Measurements from ENCODE around the gene ZNF846. TPM values are rescaled to one million over a fixed set of nuclear protein-coding genes. Genes with fewer than 3 reads are reported as not detected.
A peak's percentile ranks its signal among the peaks of the same experiment; 100 is the strongest.
"Not testable (repeated sequence)": the region's sequence is repeated elsewhere in the genome, so short reads cannot be mapped to it uniquely, and the experiment has no call there.

Gene ZNF846
- total RNA-seq, 1 donor = 4.8 TPM

GRCh38 chr19:9789579-9789978 is 21.0 kb upstream of the ZNF846 start:
- H3K27me3 ChIP-seq (ENCODE audit: insufficient read depth, low read length); H3K4me3 ChIP-seq (ENCODE audit: low read length); H3K9me3 ChIP-seq (ENCODE audit: low read depth, low read length): not testable (repeated sequence)
- peaks cover 25% of the 10 kb centered on the region for H3K4me1 ChIP-seq (ENCODE audit: insufficient read depth, low read length)

GRCh38 chr19:9789066-9789465 is 20.5 kb upstream of the ZNF846 start:
- H3K9me3 ChIP-seq (ENCODE audit: low read depth, low read length) = no peaks in the 10 kb centered on the region
- H3K27me3 ChIP-seq (ENCODE audit: insufficient read depth, low read length) = no peaks in the 10 kb centered on the region
- H3K4me1 ChIP-seq (ENCODE audit: insufficient read depth, low read length) = peaks cover 25% of the 10 kb centered on the region
- H3K4me3 ChIP-seq (ENCODE audit: low read length) = no peak overlapping the region

GRCh38 chr19:9788604-9789003 is 20.1 kb upstream of the ZNF846 start:
- not testable (repeated sequence) for H3K4me3 ChIP-seq (ENCODE audit: low read length); H3K9me3 ChIP-seq (ENCODE audit: low read depth, low read length); H3K27me3 ChIP-seq (ENCODE audit: insufficient read depth, low read length)
- H3K4me1 ChIP-seq (ENCODE audit: insufficient read depth, low read length) = peaks cover 25% of the 10 kb centered on the region

GRCh38 chr19:9786819-9787218 is 18.3 kb upstream of the ZNF846 start:
- H3K4me1 ChIP-seq (ENCODE audit: insufficient read depth, low read length) = peaks cover 25% of the 10 kb centered on the region
- no peak overlapping the region for H3K4me3 ChIP-seq (ENCODE audit: low read length)
- H3K27me3 ChIP-seq (ENCODE audit: insufficient read depth, low read length) = no peaks in the 10 kb centered on the region
- no peaks in the 10 kb centered on the region for H3K9me3 ChIP-seq (ENCODE audit: low read depth, low read length)

GRCh38 chr19:9786342-9786741 is 17.8 kb upstream of the ZNF846 start:
- Histone ChIP-seq H3K4me1 (ENCODE audit: insufficient read depth, low read length) (peaks cover 24% of the 10 kb centered on the region), H3K9me3 (ENCODE audit: low read depth, low read length) (no peaks in the 10 kb centered on the region), H3K27me3 (ENCODE audit: insufficient read depth, low read length) (no peaks in the 10 kb centered on the region), H3K4me3 (ENCODE audit: low read length) (peak overlapping the region; percentile 66)

GRCh38 chr19:9785367-9786331 is 17.1 kb upstream of the ZNF846 start:
- Histone ChIP-seq H3K4me1 (ENCODE audit: insufficient read depth, low read length) (peaks cover 18% of the 10 kb centered on the region), H3K9me3 (ENCODE audit: low read depth, low read length) (no peaks in the 10 kb centered on the region), H3K27me3 (ENCODE audit: insufficient read depth, low read length) (no peaks in the 10 kb centered on the region), H3K4me3 (ENCODE audit: low read length) (peak overlapping the region; percentile 66)

- H3K4me1 ChIP-seq (ENCODE audit: insufficient read depth, low read length) = peaks cover 18% of the 10 kb centered on the region
- H3K4me3 ChIP-seq (ENCODE audit: low read length); H3K9me3 ChIP-seq (ENCODE audit: low read depth, low read length); H3K27me3 ChIP-seq (ENCODE audit: insufficient read depth, low read length): not testable (repeated sequence)
Measured at GRCh38 chr19:9784163-9784496, 15.6 kb upstream of the ZNF846 start.

- Histone ChIP-seq H3K4me1 (ENCODE audit: insufficient read depth, low read length) (peaks cover 18% of the 10 kb centered on the region), H3K9me3 (ENCODE audit: low read depth, low read length) (no peaks in the 10 kb centered on the region), H3K4me3 (ENCODE audit: low read length) (no peak overlapping the region), H3K27me3 (ENCODE audit: insufficient read depth, low read length) (no peaks in the 10 kb centered on the region)
Measured at GRCh38 chr19:9782338-9782737, 13.8 kb upstream of the ZNF846 start.

GRCh38 chr19:9757544-9758501 is 10.7 kb downstream of the ZNF846 start:
- Histone ChIP-seq H3K4me1 (ENCODE audit: insufficient read depth, low read length) (no peaks in the 10 kb centered on the region), H3K9me3 (ENCODE audit: low read depth, low read length) (peaks cover 38% of the 10 kb centered on the region), H3K4me3 (ENCODE audit: low read length) (no peak overlapping the region), H3K27me3 (ENCODE audit: insufficient read depth, low read length) (no peaks in the 10 kb centered on the region)

GRCh38 chr19:9752701-9753443 is 15.7 kb downstream of the ZNF846 start:
- Histone ChIP-seq H3K4me1 (ENCODE audit: insufficient read depth, low read length) (no peaks in the 10 kb centered on the region), H3K27me3 (ENCODE audit: insufficient read depth, low read length) (no peaks in the 10 kb centered on the region), H3K4me3 (ENCODE audit: low read length) (no peak overlapping the region), H3K9me3 (ENCODE audit: low read depth, low read length) (peaks cover 28% of the 10 kb centered on the region)

- H3K4me3 ChIP-seq (ENCODE audit: low read length) = no peak overlapping the region
- peaks cover 13% of the 10 kb centered on the region for H3K9me3 ChIP-seq (ENCODE audit: low read depth, low read length)
- no peaks in the 10 kb centered on the region for H3K4me1 ChIP-seq (ENCODE audit: insufficient read depth, low read length)
- H3K27me3 ChIP-seq (ENCODE audit: insufficient read depth, low read length) = no peaks in the 10 kb centered on the region
Measured at GRCh38 chr19:9751446-9751845, 17.1 kb downstream of the ZNF846 start.

- Histone ChIP-seq H3K9me3 (ENCODE audit: low read depth, low read length) (no peaks in the 10 kb centered on the region), H3K4me3 (ENCODE audit: low read length) (no peak overlapping the region), H3K27me3 (ENCODE audit: insufficient read depth, low read length) (no peaks in the 10 kb centered on the region), H3K4me1 (ENCODE audit: insufficient read depth, low read length) (no peaks in the 10 kb centered on the region)
Measured at GRCh38 chr19:9741476-9742171, 26.9 kb downstream of the ZNF846 start.

GRCh38 chr19:9735986-9736385 is 32.6 kb downstream of the ZNF846 start:
- no peak overlapping the region for H3K4me3 ChIP-seq (ENCODE audit: low read length)
- H3K4me1 ChIP-seq (ENCODE audit: insufficient read depth, low read length) = no peaks in the 10 kb centered on the region
- H3K27me3 ChIP-seq (ENCODE audit: insufficient read depth, low read length) = no peaks in the 10 kb centered on the region
- H3K9me3 ChIP-seq (ENCODE audit: low read depth, low read length) = no peaks in the 10 kb centered on the region

- not testable (repeated sequence) for H3K4me1 ChIP-seq (ENCODE audit: insufficient read depth, low read length); H3K4me3 ChIP-seq (ENCODE audit: low read length); H3K9me3 ChIP-seq (ENCODE audit: low read depth, low read length); H3K27me3 ChIP-seq (ENCODE audit: insufficient read depth, low read length)
Measured at GRCh38 chr19:9730056-9730455, 38.5 kb downstream of the ZNF846 start.
